HG03097 (cell line): Measurements from ENCODE around the gene ZFP30.
"Not testable (repeated sequence)": the region's sequence is repeated elsewhere in the genome, so short reads cannot be mapped to it uniquely, and the experiment has no call there.

Experiments used
- ATAC-seq: cut with Tn5 transposase; IDR thresholded peaks from one replicate; pipeline ENCODE4 v1.9.1; 2021; ENCODE audit not compliant: unreplicated experiment, low FRiP score

ZFP30 gene

DNA sequence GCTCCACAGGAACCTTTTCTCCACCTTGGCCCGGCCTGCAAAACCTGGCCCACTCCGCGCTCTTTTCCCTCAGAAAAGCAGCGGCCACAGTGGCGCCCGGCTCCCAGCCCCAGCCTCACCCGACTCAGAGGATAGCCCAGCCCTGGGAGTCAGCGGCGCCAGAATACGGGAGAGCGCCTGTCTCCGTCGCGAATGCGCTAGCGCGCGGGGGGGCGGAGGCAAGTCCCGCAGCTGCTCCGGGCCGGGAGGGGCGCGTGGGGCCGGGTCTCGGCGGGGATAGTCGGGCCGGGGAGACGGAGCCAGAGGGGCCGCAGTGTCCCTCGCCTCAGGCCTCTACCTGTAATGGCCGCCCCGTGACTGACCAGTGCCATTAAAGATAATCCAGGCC lies at the start of gene ZFP30:
Gene ZFP30 (minus strand): TSS at position 165 of the 388 bp plus-strand sequence. CDS start 7,643 bp downstream, outside the sequence.
- ATAC-seq: peak; percentile 67

DNA sequence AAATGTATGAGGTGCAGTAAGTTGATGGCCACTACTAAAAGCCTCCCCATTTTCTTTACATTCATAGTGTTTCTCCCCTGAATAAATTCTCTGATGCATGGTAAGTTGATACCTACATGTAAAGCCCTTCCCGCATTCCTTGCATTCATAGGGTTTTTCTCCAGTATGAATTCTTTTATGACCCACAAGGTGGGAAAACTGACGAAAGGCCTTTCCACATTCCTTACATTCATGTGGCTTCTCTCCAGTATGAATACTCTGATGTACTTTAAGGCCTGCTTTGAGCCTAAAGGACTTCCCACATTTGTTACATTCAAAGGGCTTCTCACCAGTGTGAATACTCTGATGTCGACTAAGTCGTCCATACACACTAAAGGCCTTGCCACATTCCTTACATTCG lies 43.8 kb upstream of the ZFP30 start:
- no peak for ATAC-seq

DNA sequence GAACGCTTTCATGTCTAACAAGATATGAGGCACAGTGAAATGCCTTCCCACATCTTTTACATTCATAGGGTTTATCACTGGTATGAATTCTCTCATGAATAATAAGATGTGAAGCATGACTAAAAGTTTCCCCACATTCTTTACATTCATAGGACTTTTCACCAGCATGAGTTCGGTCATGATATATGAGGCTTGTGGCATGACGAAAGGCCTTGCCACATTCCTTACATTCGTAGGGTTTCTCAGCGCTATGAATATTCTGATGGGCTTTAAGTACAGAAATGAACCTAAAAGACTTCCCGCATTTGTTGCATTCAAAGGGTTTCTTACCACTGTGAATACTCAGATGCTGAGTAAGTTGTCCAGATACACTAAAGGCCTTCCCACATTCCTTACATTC lies 43.0 kb upstream of the ZFP30 start:
- no peak for ATAC-seq

DNA sequence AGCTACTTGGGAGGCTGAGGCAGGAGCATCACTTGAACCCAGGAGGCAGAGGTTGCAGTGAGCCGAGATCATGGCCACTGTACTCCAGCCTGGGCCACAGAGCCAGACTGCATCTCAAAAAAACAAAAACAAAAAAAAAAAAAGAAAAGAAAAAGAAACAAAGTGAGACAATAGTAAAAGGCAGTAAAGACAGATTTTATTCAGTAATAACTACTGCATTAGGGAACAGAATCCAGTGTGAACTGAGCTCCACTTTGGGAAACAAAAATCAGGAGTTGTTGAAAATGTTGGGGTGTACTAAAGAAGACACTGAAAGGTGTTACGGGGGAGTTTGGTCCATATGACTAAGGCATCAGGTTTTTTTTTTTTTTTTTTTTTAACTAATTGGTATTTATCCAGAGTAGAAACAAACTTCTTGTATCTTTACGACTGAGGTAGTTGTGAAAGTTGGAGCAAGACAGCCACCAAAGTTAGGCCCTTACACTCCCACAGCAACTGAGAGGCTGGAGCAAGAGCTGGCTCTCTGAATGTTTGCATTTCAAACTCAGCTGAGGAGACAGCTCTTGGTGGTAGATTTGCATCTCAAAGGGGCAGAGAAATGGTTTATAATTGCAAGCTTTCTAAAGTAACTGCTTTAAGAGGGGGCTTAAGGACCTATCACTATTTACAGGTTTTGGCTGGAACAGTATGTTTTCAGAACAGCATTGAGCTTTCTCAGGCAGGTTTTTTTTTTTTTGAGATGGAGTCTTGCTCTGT lies 40.1 kb upstream of the ZFP30 start:
- ATAC-seq: no peak

DNA sequence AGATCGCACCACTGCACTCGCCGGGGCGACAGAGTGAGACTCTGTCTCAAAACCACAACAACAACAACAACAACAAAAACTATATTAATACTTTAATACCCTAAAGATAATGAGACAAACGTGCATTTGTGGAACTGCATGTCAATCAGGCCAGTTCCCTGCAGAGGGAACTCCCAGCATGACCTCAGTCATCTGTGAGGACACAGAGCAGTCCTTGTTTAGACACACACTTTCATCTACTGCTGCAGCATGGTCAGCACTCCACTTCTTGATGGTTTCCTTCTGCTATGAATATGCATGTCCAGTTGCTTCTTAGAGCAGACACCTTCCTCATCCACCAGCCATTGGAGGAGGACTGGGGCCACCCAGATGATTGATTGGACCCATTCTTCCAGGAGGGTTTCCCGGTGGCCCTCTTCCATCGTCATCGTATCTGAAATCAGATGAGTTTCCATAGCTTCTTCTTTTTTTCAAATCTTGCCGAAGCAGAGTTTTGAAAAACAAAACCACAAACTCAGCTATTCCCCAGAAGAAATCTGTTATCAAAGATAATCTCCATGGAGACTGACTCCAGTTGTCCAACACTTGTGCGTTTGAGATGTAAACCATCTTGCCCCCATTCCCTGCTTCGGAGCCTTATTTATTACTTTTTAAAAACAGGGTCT lies 37.8 kb upstream of the ZFP30 start:
- no peak for ATAC-seq

DNA sequence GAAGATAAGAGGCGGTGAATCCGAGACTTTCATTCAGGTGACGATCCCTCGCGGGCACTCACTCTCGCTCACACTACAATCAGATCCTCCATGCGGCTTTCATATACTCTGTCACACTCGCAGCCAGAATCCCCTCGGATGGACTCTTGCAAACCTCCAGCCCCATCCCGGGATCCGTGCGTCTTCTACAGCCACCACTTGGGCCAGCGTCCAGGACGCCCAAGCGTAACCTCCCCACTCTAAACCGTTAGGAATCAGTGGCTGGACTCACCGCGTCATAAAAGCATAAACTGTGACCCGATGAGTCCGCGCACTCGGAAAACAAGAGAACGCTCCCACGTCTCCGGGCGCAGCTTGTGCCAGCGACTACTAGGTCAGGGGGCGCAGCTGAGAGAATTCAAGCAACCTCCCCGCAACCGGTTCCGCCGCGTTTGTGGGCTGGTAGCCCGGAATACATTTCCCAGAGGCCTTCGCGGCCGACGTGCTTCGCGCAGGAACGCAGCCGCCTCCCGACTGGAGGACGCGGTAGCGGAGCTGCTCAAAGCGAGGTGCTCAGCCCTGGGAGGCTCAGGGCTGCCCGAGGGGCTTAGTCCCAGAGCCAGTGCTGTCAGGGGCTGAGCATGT lies 36.7 kb upstream of the ZFP30 start:
- no peak for ATAC-seq

DNA sequence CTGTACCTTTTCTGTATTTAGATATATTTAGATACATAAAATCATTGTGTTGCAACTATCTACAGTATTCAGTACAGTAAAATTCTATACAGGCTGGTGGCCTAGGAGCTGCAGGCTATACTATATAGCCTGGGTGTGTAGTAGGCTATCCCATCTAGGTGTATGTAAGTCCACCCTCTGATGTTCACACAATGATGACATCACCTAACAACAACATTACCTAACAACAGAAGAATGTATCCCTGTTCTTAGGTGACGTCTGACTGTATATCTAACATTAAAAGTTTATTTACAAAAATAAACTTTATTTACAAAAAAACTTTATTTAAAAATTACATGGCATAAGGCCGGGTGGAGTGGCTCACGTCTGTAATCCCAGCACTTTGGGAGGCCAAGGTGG lies 28.3 kb upstream of the ZFP30 start:
- ATAC-seq: no peak

GRCh38 chr19:37669450-37669914 lies 14.2 kb upstream of the ZFP30 start:
- ATAC-seq: no peak

DNA sequence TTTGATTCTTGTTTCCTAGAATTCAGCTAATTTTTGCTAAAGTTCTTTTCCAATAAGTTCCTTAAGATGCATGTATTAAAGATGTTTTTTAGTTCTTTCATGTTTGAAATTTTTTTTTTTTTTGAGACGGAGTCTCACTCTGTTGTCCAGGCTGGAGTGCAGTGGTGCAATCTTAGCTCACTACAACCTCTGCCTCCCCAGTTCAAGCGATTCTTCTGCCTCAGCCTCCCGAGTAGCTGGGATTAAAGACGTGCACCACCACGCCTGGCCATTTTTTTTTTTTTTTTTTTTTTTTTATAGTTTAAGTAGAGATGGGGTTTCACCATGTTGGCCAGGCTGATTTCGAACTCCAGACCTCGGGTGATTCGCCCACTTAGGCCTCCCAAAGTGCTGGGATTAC lies 1.9 kb upstream of the ZFP30 start:
- not testable (repeated sequence) for ATAC-seq

DNA sequence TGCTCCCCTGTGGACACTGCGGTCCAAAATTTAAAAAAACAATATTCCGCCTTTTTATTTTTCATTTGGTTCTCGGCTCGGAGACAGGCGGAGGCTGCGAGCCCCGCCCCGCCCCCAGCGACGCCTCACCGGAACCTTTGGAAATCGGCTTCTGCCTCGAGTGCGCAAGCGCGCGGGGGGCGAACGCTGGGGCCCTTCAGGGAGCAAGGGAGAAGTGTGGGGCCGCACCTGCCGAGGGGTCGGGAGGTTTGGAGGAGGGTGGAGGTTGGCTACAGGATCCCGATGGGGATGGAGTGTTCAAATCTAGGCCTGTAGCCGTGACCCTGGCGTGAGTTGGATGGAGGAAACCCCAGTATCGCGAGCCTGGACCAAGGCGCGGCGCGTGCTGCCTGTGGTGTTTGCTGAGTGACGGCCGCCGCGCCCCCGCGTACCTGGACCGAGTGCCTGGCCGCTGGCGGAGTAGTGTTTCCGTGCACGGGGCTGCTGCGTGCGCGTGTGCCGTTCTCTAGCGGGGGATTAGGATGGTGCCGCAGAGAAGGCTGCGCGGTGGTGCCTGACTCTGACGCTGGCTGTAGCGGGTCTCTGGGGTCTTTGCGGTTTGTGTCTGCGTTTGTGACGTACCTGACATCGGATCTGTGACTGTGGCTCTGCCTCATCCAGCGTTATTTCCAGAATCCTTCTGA lies 565 bp upstream of the ZFP30 start:
- peak; percentile 57 for ATAC-seq

DNA sequence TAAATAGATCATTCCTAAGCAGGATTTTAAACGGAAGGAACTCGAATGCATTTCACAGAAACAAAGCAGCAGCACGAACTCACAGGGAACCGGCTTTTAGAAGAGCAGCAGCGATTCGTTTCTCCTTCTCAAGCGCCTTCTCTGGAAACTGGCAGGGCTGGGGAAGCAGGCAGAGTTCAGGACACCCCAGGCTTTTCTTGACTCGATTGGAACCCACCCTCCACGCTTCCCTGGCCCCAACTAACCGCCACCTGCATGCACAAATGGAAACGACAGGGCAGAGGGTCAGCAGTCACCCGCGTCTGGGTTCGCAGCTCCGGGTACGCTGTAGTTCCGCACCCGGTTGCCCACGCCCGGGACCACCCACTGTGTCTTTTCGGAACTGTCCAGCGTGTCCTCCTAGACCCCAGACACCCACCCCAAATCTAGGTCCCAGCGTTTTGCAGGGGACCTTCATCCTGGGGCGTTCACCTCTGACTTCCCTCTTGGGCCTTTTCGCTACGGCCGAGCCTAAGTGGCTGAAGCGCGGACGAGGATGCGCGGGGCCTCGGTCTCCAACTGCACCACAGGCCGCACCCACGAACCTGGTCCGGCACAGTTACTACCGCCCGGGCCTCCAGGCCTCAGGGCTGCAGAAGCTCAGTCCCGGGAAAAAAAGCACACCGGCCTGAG lies 500 bp downstream of the ZFP30 start:
- ATAC-seq: peak; percentile 41

- ATAC-seq: no peak
These were observed 1.1 kb downstream of the ZFP30 start for GRCh38 chr19:37654118-37654517.

GRCh38 chr19:37635076-37636056 lies 19.9 kb downstream of the ZFP30 start:
- no peak for ATAC-seq

DNA sequence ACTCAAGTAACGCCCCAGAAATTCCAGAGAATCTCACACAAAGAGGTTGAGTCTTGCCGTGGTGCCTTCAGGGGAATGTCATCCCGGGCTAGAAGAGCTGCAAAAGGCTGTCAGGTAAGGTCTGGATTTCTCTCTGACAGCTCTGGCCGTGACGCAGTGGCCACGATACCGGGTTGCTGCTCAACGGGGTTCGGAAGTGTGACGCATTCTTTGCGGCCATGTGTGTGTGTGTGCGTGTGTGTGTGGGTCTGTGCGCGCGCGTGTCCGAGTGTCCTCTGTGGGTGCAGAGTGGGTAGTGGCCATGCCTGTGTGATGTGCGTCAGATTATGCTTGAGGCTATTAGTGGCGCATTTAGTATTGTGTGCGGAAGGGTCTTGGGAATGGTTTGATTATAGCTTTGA lies 60.3 kb downstream of the ZFP30 start:
- peak; percentile 32 for ATAC-seq

DNA sequence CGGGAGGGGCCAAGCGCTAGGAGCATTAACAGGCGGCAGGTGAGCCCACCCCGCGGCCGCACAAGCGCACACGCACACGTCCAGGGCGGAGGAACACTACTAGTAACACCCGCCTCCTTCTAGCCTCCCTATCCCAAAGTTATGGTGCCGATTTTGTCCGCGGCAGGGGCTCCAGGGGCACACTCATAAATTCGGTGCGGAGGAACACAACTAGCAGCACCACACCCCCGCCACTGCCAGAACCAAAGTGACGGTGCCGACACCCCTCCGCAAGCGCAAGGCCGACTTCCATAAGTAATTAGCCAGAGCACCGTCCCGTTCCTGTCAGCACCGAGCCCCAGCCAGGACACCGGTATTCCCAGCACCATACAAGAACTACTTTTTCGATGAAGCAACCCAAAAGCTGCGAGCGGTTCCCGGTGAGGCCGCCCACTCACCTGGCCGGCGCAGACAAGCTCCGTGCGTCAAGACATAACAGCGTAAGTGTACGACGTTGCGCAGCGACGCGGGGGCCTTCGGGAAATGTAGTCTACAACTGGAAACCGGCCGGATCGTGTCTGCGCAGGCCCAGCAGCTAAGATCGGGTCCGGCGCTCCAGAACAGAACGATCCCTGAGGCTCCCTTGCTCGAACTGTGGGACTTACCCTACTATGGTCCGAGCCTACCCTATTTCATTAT lies 60.8 kb downstream of the ZFP30 start, which contains the start of the genes ZNF540 and ZNF571:
Gene ZNF540 (plus strand): TSS at position 573 of the 678 bp plus-strand sequence. CDS start 3,572 bp downstream, outside the sequence.
Gene ZNF571 (minus strand): TSS at position 489 of the 678 bp plus-strand sequence. CDS start 8,116 bp downstream, outside the sequence.
- ATAC-seq: peak; percentile 97

GRCh38 chr19:37593996-37594303 lies 61.3 kb downstream of the ZFP30 start:
- peak; percentile 6 for ATAC-seq

GRCh38 chr19:37583340-37583739 lies 71.9 kb downstream of the ZFP30 start:
- no peak for ATAC-seq

DNA sequence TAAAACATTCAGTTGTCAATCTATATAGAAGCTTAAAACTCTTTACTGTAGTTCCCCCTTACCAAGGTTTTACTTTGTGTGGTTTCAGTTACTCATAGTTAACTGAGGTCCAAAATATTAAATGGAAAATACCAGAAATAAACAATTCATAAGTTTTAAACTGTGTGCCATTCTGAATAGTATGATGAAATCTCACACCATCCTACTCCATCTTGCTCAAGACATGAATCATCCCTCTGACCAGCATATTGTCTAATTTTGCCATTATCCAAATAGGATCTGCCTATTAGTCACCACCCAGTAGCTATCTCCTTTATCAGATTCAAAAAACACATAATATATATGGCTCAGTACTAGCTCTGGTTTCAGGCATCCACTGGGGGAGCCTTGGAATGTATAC lies 83.1 kb downstream of the ZFP30 start:
- ATAC-seq: no peak

DNA sequence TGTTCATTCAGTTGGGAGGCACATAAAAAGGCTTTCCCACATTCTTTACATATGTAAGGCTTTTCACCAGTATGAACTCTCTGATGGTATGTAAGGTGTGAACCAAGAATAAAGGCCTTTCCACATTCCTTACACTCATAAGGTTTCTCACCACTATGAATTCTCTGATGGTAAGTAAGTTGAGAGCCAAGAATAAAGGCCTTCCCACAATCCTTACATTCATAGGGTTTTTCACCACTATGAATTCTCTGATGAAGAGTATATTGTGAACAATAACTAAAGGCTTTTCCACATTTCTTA lies 89.9 kb downstream of the ZFP30 start:
- no peak for ATAC-seq
